ENCODE results near the gene NTSR2. TPM values are rescaled to one million over a fixed set of nuclear protein-coding genes. Genes with fewer than 3 reads are reported as not detected.

NTSR2 gene
- total and polyA plus RNA-seq, 2 donors (not counting 3 experiments of a cell fraction or from before 2014, with no cell fraction given), result not detected

GRCh38 chr2:11680182-11680900 lies 10.3 kb upstream of the NTSR2 start:
- Histone ChIP-seq H3K4me1 (ENCODE audit: control insufficient read depth, extremely low read depth, insufficient read depth, low read length) (peaks cover 4% of the 10 kb centered on the region), H3K9ac (replicated peaks; ENCODE audit: extremely low read depth, insufficient read depth, low read length) (no peak overlapping the region), H3K27ac (ENCODE audit: insufficient read depth, low read depth, low read length) (no peak overlapping the region), H2AFZ (ENCODE audit: low read depth, low read length) (no peak overlapping the region), H3K9me3 (replicated peaks; ENCODE audit: control insufficient read depth, insufficient read depth, low read length) (no peaks in the 10 kb centered on the region), H3K36me3 (ENCODE audit: control insufficient read depth in 2 of 2, extremely low read depth in 1 of 2, insufficient read depth in 2 of 2, low read length in 2 of 2) (no peaks in the 10 kb centered on the region), H4K20me1 (replicated peaks; ENCODE audit: control insufficient read depth, extremely low read depth, insufficient read depth, low read length) (no peaks in the 10 kb centered on the region), H3K4me2 (ENCODE audit: insufficient read depth, low read length) (no peak overlapping the region), H3K79me2 (ENCODE audit: control insufficient read depth, insufficient read depth, low read length) (no peaks in the 10 kb centered on the region), H3K9me1 (replicated peaks; ENCODE audit: control insufficient read depth, extremely low read depth, insufficient read depth, low read length) (no peaks in the 10 kb centered on the region), H3K27me3 (ENCODE audit: control insufficient read depth in 2 of 2, insufficient read depth in 2 of 2, low read length in 2 of 2) (peaks cover 4 to 17% of the 10 kb centered on the region in 2 experiments), H3K4me3 (replicated peaks in 1 of 3; ENCODE audit: insufficient read depth in 1 of 3, low read depth in 1 of 3, low read length in 3 of 3) (no peak overlapping the region)
- BruUV-seq (replicated peaks), result no TSS peak
- DNase-seq (ENCODE audit: low read depth, low spot score) (no peak), FAIRE-seq (no peak)
- dilution Hi-C loops (cut with MboI; ENCODE audit: extremely low pct_ligation_motif_present, low sequenced_read_pairs), result no loop called here
- POLR2A ChIA-PET, result no interaction called here
- intact Hi-C loops (cut with micrococcal nuclease), result loop anchor here (5.0 kb wide), 1 partner anchor 78 kb away; no protein-coding TSS in a partner anchor
- TF ChIP-seq EZH2 (IDR thresholded peaks at IDR 0.05; ENCODE audit: borderline replicate concordance, low read depth, low read length, severe bottlenecking) (no peak), GATA2 (IDR thresholded peaks at IDR 0.05; ENCODE audit: insufficient read depth, insufficient read length, low read depth, low read length) (no peak), POLR2A (IDR thresholded peaks at IDR 0.05; ENCODE audit: low read depth, low read length) (no peak), JUN (IDR thresholded peaks at IDR 0.05; ENCODE audit: borderline replicate concordance, insufficient read depth, insufficient read length, low read depth) (no peak), FOS (IDR thresholded peaks at IDR 0.05; ENCODE audit: borderline replicate concordance, insufficient read depth, low read length) (no peak), POLR2AphosphoS5 (IDR thresholded peaks at IDR 0.05; ENCODE audit: insufficient read depth, low read depth, low read length) (no peak), CTCF (IDR thresholded peaks at IDR 0.05; ENCODE audit: extremely low read depth in 1 of 2, insufficient read depth in 1 of 2, low read depth in 1 of 2, low read length in 2 of 2) (no peak), MYC (IDR thresholded peaks at IDR 0.05; ENCODE audit: low read depth, low read length) (no peak)
- TF ChIP-seq, protein P1, sequence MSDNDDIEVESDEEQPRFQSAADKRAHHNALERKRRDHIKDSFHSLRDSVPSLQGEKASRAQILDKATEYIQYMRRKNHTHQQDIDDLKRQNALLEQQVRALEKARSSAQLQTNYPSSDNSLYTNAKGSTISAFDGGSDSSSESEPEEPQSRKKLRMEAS (IDR thresholded peaks at IDR 0.05; ENCODE audit: insufficient read depth, insufficient read length), result no peak
- CTCF ChIA-PET, result interaction anchor here (1.1 to 1.7 kb wide), 7 partner anchors 13 to 202 kb away, joined by 3 to 10 read pairs (median 5); no protein-coding TSS in a partner anchor
